Measurements from ENCODE around the gene SAMD5. TPM values are rescaled to one million over a fixed set of nuclear protein-coding genes. Genes with fewer than 3 reads are reported as not detected.

The SAMD5 gene
- total and polyA plus RNA-seq, 10 of the 15 experiments (the other 5 are each of a cell fraction or from before 2014, with no cell fraction given) = 0.01 to 0.23 (median 0.05) TPM; not detected in 5

DNA sequence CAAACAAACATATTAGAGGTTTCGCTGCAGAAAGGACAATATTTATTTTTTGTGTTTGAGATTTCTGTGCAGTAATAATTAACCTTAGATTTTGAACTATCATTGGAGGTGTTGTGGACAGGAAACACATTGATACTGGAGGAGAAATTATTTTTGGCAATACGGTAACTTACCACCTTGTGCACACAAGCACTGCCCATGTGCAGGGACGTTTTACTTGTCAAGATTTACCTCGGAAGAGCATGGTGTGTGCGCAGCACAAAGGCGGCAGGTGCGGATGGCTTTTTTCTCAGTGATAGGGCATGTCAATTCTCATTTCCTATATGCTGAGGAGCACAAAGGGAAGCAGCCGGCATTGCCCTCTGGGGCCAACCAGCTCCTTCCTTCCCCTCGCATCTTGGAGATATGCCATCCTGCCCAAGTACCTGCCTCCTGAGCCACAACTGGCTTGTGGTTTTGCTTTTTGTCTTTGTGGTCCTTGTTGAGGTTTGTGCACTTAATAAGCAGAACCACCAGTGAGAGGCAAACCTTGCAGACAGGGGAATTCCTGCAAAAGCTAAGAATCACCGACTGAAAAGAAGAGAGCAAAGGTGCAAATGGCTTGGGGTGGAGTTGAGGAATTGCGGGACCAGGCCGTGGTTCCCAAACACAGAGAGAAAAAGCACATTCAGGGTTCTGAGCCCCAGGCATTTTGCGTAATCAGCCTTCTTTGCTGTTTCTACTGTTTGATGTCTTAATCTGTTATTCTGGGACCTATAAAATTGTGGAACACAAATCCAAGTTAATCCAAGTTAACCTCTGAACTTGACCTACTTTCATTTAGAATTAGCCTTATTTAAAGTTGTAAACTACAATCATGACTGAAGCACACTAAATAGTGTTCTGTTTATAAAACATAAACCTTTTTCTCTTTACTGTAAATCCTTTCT, 21.9 kb downstream of the SAMD5 start:
- no peaks in the 10 kb centered on the region for H3K4me1 ChIP-seq (ENCODE audit: control insufficient read depth, insufficient read depth, low read length)
- no peak for FAIRE-seq
- no peaks in the 10 kb centered on the region for H4K20me1 ChIP-seq (ENCODE audit: control insufficient read depth, insufficient read depth)
- in situ Hi-C loops (cut with MboI) (no loop called here), intact Hi-C loops (cut with micrococcal nuclease; ENCODE audit: unreplicated experiment) (no loop called here)
- ChIA-PET RAD21 (ENCODE audit: unreplicated experiment) (no interaction called here), SMC1A (ENCODE audit: uncharacterized antibody, unreplicated experiment) (no interaction called here), POLR2A (no interaction called here), CTCF (no interaction called here)
- H3K27me3 ChIP-seq (replicated peaks in 1 of 2; ENCODE audit: control insufficient read depth in 2 of 2, insufficient read depth in 2 of 2, low read length in 1 of 2) = no peaks in the 10 kb centered on the region; a peak in 1 of 4 replicates
- DNase-seq (ENCODE audit: low read depth, low spot score) = peak; percentile 20
- H3K9me3 ChIP-seq (replicated peaks; ENCODE audit: control insufficient read depth, insufficient read depth, low read length) = no peaks in the 10 kb centered on the region
- TF ChIP-seq GATAD2B (conservative IDR thresholded peaks at IDR 0.05; ENCODE audit: low read depth) (no peak), CREM (IDR thresholded peaks at IDR 0.05; ENCODE audit: low read depth) (no peak), MXI1 (IDR thresholded peaks at IDR 0.05; ENCODE audit: low read depth, low read length) (no peak), EGR1 (IDR thresholded peaks at IDR 0.05; ENCODE audit: borderline replicate concordance in 1 of 2, low read depth in 2 of 2, low read length in 2 of 2) (no peak), PAX8 (IDR thresholded peaks at IDR 0.05) (no peak), ZNF24 (IDR thresholded peaks at IDR 0.05) (no peak)
- TF ChIP-seq, protein P1, sequence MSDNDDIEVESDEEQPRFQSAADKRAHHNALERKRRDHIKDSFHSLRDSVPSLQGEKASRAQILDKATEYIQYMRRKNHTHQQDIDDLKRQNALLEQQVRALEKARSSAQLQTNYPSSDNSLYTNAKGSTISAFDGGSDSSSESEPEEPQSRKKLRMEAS (IDR thresholded peaks at IDR 0.05; ENCODE audit: low read depth, low read length) = no peak
- H3K36me3 ChIP-seq (ENCODE audit: control insufficient read depth in 2 of 2, insufficient read depth in 2 of 2, low read length in 1 of 2) = no peaks in the 10 kb centered on the region
- H3K4me3 ChIP-seq = no peak overlapping the region
- H3K27ac ChIP-seq (ENCODE audit: control insufficient read depth, insufficient read depth) = no peak overlapping the region
- no TSS peak for BruUV-seq (replicated peaks)
- H3K4me2 ChIP-seq (ENCODE audit: control insufficient read depth, insufficient read depth) = no peak overlapping the region
- 6% methylated on average over 13 of the region's 13 CpGs for WGBS (ENCODE audit: insufficient coverage, insufficient replicate concordance, low lambda C conversion rate, missing lambda C conversion rate)
- H3K9ac ChIP-seq (ENCODE audit: control insufficient read depth, insufficient read depth, low read length) = no peak overlapping the region
- ATAC-seq = peak; percentile 44
- no peaks in the 10 kb centered on the region for H3K79me2 ChIP-seq (ENCODE audit: control insufficient read depth, insufficient read depth, low read length)
- H2AFZ ChIP-seq (ENCODE audit: control insufficient read depth, low read depth, low read length) = no peak overlapping the region
